H9 (cell line): ENCODE measurements around the gene PTPN13. TPM values are rescaled to one million over a fixed set of nuclear protein-coding genes. Genes with fewer than 3 reads are reported as not detected.

Experiments
- DNase-seq: peaks from one replicate; pipeline ENCODE4 v3.0.0-alpha.2; 2017
- H2AFZ ChIP-seq: one replicate; pipeline ENCODE4 v1.6.1; 2013; ENCODE audit warnings: mild to moderate bottlenecking, low read length, control low read depth, moderate library complexity
- H2AK5ac ChIP-seq: 2 replicates; pipeline ENCODE4 v1.6.1; 2013; ENCODE audit warnings: low read length, control low read depth, mixed read lengths; ENCODE audit not compliant: insufficient read length
- H2BK120ac ChIP-seq: one replicate; pipeline ENCODE4 v1.6.1; 2013; ENCODE audit warnings: low read depth, mild to moderate bottlenecking, low read length, control low read depth, inconsistent platforms; ENCODE audit not compliant: poor library complexity, severe bottlenecking
- H2BK12ac ChIP-seq: 2 replicates; pipeline ENCODE4 v1.6.1; 2013; ENCODE audit warnings: low read length, control low read depth, mixed read lengths, low read depth; ENCODE audit not compliant: insufficient read length
- H2BK15ac ChIP-seq: 2 replicates; pipeline ENCODE4 v1.6.1; 2013; ENCODE audit warnings: low read depth, low read length, control low read depth
- H2BK20ac ChIP-seq: one replicate; pipeline ENCODE4 v1.6.1; 2013; ENCODE audit warnings: low read depth, mild to moderate bottlenecking, low read length, control low read depth, inconsistent platforms; ENCODE audit not compliant: poor library complexity, severe bottlenecking
- H2BK5ac ChIP-seq: 2 replicates; pipeline ENCODE4 v1.6.1; 2013; ENCODE audit warnings: low read length, control low read depth, mixed read lengths; ENCODE audit not compliant: insufficient read length
- H3K14ac ChIP-seq: 2 replicates; pipeline ENCODE4 v1.6.1; 2013; ENCODE audit warnings: low read length, control low read depth; ENCODE audit not compliant: insufficient read depth
- H3K18ac ChIP-seq: 2 replicates; pipeline ENCODE4 v1.6.1; 2013; ENCODE audit warnings: low read depth, mild to moderate bottlenecking, mixed read lengths, low read length, control low read depth; ENCODE audit not compliant: insufficient read length
- H3K23ac ChIP-seq: 2 replicates; pipeline ENCODE4 v1.6.1; 2013; ENCODE audit warnings: low read length, control low read depth, mixed read lengths, low read depth; ENCODE audit not compliant: insufficient read length
- H3K23me2 ChIP-seq: 2 replicates; pipeline ENCODE4 v1.6.1; 2013; ENCODE audit warnings: low read depth, mild to moderate bottlenecking, mixed read lengths, low read length, control low read depth; ENCODE audit not compliant: insufficient read length, poor library complexity, severe bottlenecking
- H3K27ac ChIP-seq: 2 replicates; pipeline ENCODE4 v1.5.1; 2013; ENCODE audit warnings: low read length, control low read depth, mixed read lengths, low read depth; ENCODE audit not compliant: insufficient read length
- H3K27me3 ChIP-seq: 2 replicates; pipeline ENCODE4 v1.6.1; 2013; ENCODE audit warnings: low read length, control low read depth, inconsistent platforms; ENCODE audit not compliant: insufficient read depth
- H3K4ac ChIP-seq: 2 replicates; pipeline ENCODE4 v1.6.1; 2013; ENCODE audit warnings: low read depth, mild to moderate bottlenecking, control low read depth, inconsistent platforms, low read length, moderate library complexity
- H3K4me1 ChIP-seq: 2 replicates; pipeline ENCODE4 v1.6.1; 2013; ENCODE audit warnings: low read length, control low read depth, inconsistent platforms; ENCODE audit not compliant: insufficient read depth
- H3K4me2 ChIP-seq: 2 replicates; pipeline ENCODE4 v1.6.1; 2013; ENCODE audit warnings: low read length, control low read depth, mixed read lengths; ENCODE audit not compliant: insufficient read length, insufficient read depth
- H3K56ac ChIP-seq: 2 replicates; pipeline ENCODE4 v1.6.1; 2013; ENCODE audit warnings: low read depth, mild to moderate bottlenecking, mixed read lengths, low read length, control low read depth; ENCODE audit not compliant: insufficient read length
- H3K79me1 ChIP-seq: 2 replicates; pipeline ENCODE4 v1.6.1; 2013; ENCODE audit warnings: low read depth, mild to moderate bottlenecking, moderate library complexity, low read length, control low read depth, inconsistent platforms; ENCODE audit not compliant: insufficient read depth, poor library complexity, severe bottlenecking
- H3K79me2 ChIP-seq: 2 replicates; pipeline ENCODE4 v1.6.1; 2013; ENCODE audit warnings: low read length, control low read depth, inconsistent platforms; ENCODE audit not compliant: insufficient read depth
- H3K9ac ChIP-seq: 2 replicates; pipeline ENCODE4 v1.6.1; 2013; ENCODE audit warnings: low read length, control low read depth, mixed read lengths; ENCODE audit not compliant: insufficient read length; ENCODE audit errors: extremely low read depth
- H3K9me3 ChIP-seq: one replicate; pipeline ENCODE4 v1.6.1; 2013; ENCODE audit warnings: low read depth, low read length, inconsistent platforms; ENCODE audit not compliant: control insufficient read depth
- H3T11ph ChIP-seq: one replicate; pipeline ENCODE4 v1.6.1; 2013; ENCODE audit warnings: mild to moderate bottlenecking, low read length, control low read depth, inconsistent platforms
- H4K20me1 ChIP-seq: one replicate; pipeline ENCODE4 v1.6.1; 2013; ENCODE audit not compliant: control insufficient read depth, insufficient read length, insufficient read depth
- H4K5ac ChIP-seq: 2 replicates; pipeline ENCODE4 v1.6.1; 2013; ENCODE audit warnings: low read depth, mild to moderate bottlenecking, mixed read lengths, low read length, control low read depth; ENCODE audit not compliant: insufficient read length
- H4K8ac ChIP-seq: replicated peaks from 2 replicates; pipeline ENCODE4 v1.6.1; 2013; ENCODE audit warnings: low read length, control low read depth, mixed read lengths, low read depth; ENCODE audit not compliant: insufficient read length
- H4K91ac ChIP-seq: 2 replicates; pipeline ENCODE4 v1.6.1; 2013; ENCODE audit warnings: low read depth, mild to moderate bottlenecking, moderate library complexity, mixed read lengths, low read length, control low read depth; ENCODE audit not compliant: insufficient read length
- H3K27ac Mint-ChIP-seq, 3 experiments: 2 replicates in 2 of 3; 3 replicates in 1 of 3; pipeline ENCODE4 v1.8.0; 2020 to 2021; ENCODE audit warnings: mixed read lengths in 3 of 3, mild to moderate bottlenecking in 1 of 3, moderate library complexity in 1 of 3
- H3K27me3 Mint-ChIP-seq: 2 replicates; pipeline ENCODE4 v1.8.0; 2021; ENCODE audit warnings: low read depth, mild to moderate bottlenecking, moderate library complexity, mixed read lengths
- H3K36me3 Mint-ChIP-seq, 3 experiments: 2 replicates in 2 of 3; 3 replicates in 1 of 3; pipeline ENCODE4 v1.8.0; 2020 to 2021; ENCODE audit warnings: low read depth in 3 of 3, mixed read lengths in 3 of 3; ENCODE audit not compliant: insufficient read depth in 1 of 3
- H3K4me1 Mint-ChIP-seq, 2 experiments: 2 replicates each; pipeline ENCODE4 v1.8.0; 2020; ENCODE audit warnings: mixed read lengths in 2 of 2
- H3K4me3 Mint-ChIP-seq, 2 experiments: 2 replicates in 1 of 2; 3 replicates in 1 of 2; pipeline ENCODE4 v1.8.0; 2020 to 2021; ENCODE audit warnings: mild to moderate bottlenecking in 2 of 2, mixed read lengths in 2 of 2, moderate library complexity in 1 of 2
- H3K9me3 Mint-ChIP-seq, 2 experiments: 2 replicates in 1 of 2; 3 replicates in 1 of 2; pipeline ENCODE4 v1.8.0; 2020; ENCODE audit warnings: mild to moderate bottlenecking in 2 of 2, mixed read lengths in 2 of 2, moderate library complexity in 1 of 2
- WGBS: extraction: QIAGEN DNeasy Blood & Tissue Kit; methylation state at CpG from one replicate; pipeline ENCODE4 v1.1.7; 2013; ENCODE audit warnings: missing lambda C conversion rate, low lambda C conversion rate, mixed read lengths; ENCODE audit not compliant: insufficient read length; ENCODE audit errors: extremely low coverage; 5-methylcytosine and 5-hydroxymethylcytosine counted together
- total RNA-seq: library from RNA; stranded (reverse); gene quantifications from 2 replicates; pipeline ENCODE4 v1.2.1, GENCODE V29; 2021
- TF ChIP-seq, protein P1 (sequence below): fragments of 200-600 bp; sonication (generic); conservative IDR thresholded peaks from 3 replicates; pipeline ENCODE4 v1.8.0; 2021; ENCODE audit warnings: antibody characterized with exemption, mild to moderate bottlenecking

The PTPN13 gene
- total RNA-seq, 1 experiment from 2014 or later: 34.9 TPM

DNA sequence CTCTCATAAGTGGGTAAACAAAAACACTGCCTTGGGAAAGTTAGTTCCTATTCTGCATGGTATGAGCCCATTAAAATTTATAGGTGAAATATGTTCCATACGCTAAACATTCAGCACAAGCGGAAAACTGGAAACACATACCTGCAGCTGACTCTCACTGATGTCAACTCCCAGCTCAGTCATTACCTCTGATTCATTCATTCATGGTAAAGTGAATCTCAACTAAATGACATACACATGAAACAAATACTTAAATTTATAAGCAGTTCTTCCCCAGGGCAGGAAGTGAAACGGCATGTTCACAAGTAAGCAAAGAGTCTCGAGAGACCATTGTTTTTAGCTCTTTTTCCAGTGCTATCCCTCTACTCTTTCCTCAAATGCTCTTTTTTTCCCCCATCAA lies 253.5 kb downstream of the PTPN13 start:
- H2BK12ac ChIP-seq: no peak overlapping the region
- H2AK5ac ChIP-seq: no peak overlapping the region
- no peak overlapping the region for H3K9ac ChIP-seq
- peaks cover 14% of the 10 kb centered on the region in 2 experiments for H3K4me1 Mint-ChIP-seq
- no peak for DNase-seq
- no peak overlapping the region for H3K56ac ChIP-seq
- no peaks in the 10 kb centered on the region for H3K36me3 Mint-ChIP-seq
- H3K4me1 ChIP-seq: no peaks in the 10 kb centered on the region; the same call in 1 of the 2 replicates
- no peaks in the 10 kb centered on the region for H3K79me2 ChIP-seq
- no peak overlapping the region for H2BK20ac ChIP-seq
- no peaks in the 10 kb centered on the region for H3K79me1 ChIP-seq
- H4K8ac ChIP-seq: no peak overlapping the region
- H2AFZ ChIP-seq: no peak overlapping the region
- no peak overlapping the region for H3T11ph ChIP-seq
- H2BK120ac ChIP-seq: no peak overlapping the region
- H3K14ac ChIP-seq: no peak overlapping the region
- no peak overlapping the region for H3K4me3 Mint-ChIP-seq
- no peak overlapping the region for H3K18ac ChIP-seq
- no peaks in the 10 kb centered on the region for H4K20me1 ChIP-seq
- H3K23ac ChIP-seq: no peak overlapping the region
- H3K4ac ChIP-seq: no peak overlapping the region
- H3K27ac ChIP-seq: no peak overlapping the region
- H2BK5ac ChIP-seq: no peak overlapping the region
- no peaks in the 10 kb centered on the region for H3K9me3 ChIP-seq
- no peak overlapping the region for H2BK15ac ChIP-seq
- peaks cover 11% of the 10 kb centered on the region for H3K27me3 Mint-ChIP-seq
- H4K91ac ChIP-seq: no peak overlapping the region
- no peaks in the 10 kb centered on the region for H3K27me3 ChIP-seq
- H3K23me2 ChIP-seq: no peaks in the 10 kb centered on the region
- no CpG with 5 or more reads among the region's 4 CpGs for WGBS
- no peaks in the 10 kb centered on the region for H3K9me3 Mint-ChIP-seq
- H3K4me2 ChIP-seq: no peak overlapping the region
- no peak overlapping the region for H4K5ac ChIP-seq
- peak overlapping the region in 1 of 3 experiments; percentile 40; a peak in 2 of 7 replicates for H3K27ac Mint-ChIP-seq
- TF ChIP-seq, protein P1, sequence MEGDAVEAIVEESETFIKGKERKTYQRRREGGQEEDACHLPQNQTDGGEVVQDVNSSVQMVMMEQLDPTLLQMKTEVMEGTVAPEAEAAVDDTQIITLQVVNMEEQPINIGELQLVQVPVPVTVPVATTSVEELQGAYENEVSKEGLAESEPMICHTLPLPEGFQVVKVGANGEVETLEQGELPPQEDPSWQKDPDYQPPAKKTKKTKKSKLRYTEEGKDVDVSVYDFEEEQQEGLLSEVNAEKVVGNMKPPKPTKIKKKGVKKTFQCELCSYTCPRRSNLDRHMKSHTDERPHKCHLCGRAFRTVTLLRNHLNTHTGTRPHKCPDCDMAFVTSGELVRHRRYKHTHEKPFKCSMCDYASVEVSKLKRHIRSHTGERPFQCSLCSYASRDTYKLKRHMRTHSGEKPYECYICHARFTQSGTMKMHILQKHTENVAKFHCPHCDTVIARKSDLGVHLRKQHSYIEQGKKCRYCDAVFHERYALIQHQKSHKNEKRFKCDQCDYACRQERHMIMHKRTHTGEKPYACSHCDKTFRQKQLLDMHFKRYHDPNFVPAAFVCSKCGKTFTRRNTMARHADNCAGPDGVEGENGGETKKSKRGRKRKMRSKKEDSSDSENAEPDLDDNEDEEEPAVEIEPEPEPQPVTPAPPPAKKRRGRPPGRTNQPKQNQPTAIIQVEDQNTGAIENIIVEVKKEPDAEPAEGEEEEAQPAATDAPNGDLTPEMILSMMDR: no peak
